Stimulated activated CD4-positive, alpha-beta T cell treated with anti-CD3 and anti-CD28 coated beads, Interleukin-15, amount 100 ng/mL, for 24 hours (primary cell): ENCODE measurements around the gene PSAT1.
A peak's percentile ranks its signal among the peaks of the same experiment; 100 is the strongest.
"Not testable (repeated sequence)": the region's sequence is repeated elsewhere in the genome, so short reads cannot be mapped to it uniquely, and the experiment has no call there.

Source experiments
- DNase-seq: peaks from one replicate; pipeline ENCODE4 v3.0.0-alpha.2; 2020

PSAT1 gene

DNA sequence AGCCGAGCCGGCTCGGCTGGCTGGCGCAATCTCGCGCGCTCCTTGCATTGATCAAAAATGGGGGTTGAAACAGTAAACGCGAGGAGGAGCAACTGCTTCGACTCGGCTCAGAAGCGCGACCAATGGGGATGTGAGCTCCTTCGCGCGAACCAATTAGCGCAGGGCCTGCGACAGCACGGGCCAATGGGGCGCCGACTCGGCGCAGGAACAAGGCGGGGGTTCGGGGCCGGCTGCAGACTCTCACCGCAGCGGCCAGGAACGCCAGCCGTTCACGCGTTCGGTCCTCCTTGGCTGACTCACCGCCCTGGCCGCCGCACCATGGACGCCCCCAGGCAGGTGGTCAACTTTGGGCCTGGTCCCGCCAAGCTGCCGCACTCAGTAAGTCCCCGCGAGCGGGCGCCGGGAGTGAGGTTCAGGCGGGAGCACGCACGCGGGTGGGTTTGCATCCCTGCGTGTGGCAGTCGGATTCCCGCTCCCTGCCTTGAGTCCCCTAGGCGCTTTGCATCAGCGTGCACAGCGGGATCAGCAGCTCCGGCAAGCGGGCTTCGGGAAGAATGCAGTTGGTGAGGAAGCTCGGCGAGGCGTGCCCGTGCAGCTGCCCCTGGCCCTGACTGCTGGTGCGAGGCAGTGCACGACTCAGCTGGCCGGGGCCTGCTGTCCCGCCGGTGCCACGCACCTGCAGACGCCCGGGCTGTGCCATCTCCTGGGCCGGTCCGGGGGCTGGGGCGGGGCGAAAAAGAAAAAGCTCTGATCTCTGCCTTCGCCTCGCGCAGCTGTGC, at the start of gene PSAT1:
Gene PSAT1 (plus strand): TSS at position 233 of the 779 bp plus-strand sequence. CDS start 86 bp downstream, at position 319.
- DNase-seq = peak; percentile 94

DNA sequence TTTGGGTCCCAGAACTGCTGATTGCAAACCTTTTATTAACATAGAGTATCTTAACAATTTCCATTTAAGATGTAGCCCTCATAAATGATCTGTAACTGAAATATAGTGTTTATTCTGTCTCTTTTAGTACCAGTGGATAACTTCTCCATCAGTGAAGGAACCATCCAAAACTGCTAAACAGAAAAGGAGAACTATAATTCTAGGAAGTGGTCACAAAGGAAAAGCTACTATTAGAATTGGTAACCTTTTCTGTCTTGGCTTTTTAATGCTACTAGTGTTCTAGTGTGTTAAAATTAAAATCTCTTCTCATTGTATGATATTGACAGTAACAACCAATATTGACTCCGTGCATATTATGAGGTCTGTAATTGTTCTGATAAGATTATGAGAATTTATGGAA, 48.3 kb upstream of the PSAT1 start:
- no peak for DNase-seq

DNA sequence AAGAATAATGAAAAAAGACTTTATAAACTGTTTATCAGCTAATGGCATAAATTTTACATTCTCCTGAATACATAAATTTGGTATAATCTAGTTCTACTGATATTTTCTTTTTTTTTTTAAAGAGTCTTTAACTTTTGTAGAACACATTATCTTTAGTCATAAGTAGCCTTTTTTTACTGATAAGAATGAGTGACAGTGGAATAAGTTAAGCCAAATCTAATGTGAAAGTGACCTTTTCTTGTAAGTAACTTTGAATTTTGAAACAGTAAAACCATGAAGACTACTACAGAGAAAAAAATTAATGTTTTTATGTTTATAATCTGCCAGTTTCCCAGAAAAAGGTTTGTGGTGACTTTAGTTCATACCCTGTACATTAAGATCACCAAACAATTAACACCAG, 47.4 kb upstream of the PSAT1 start:
- DNase-seq = no peak

DNA sequence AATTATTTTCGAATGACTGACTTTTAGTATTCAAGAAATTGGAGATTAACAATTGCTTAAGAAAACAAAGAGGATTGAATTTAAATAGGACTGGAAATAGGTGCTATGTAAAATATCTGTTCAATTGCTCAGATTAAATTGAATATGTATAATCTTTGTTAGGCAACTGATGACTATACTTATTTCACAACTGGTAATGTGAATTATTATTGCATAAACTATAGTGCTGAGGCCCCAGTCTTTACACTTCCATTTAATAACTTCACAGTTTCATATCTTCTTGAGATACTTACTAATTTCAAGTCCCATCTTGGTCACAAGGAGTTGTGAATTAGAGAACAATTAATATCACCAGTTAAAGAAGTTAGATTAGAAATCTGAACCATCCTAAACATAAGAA, 44.3 kb upstream of the PSAT1 start:
- no peak for DNase-seq

DNA sequence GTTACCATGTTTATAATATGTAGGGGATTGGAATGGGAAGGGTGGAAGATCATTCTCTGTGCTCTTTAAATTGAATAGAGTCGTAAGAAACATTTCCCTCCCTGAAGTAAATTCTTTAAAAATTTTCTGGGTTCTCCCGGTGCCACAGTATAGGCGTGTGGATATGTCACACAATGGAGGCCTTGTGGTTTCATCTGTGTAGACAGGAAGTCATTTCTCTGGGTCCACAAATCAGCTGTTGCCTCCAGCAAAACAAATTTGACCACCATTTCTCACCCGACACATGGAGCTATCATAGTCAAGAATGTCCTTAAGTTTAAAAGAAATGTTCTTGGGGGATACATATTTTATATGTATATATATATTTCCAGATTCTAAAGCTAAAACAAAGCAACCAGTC, 43.6 kb upstream of the PSAT1 start:
- DNase-seq = no peak

DNA sequence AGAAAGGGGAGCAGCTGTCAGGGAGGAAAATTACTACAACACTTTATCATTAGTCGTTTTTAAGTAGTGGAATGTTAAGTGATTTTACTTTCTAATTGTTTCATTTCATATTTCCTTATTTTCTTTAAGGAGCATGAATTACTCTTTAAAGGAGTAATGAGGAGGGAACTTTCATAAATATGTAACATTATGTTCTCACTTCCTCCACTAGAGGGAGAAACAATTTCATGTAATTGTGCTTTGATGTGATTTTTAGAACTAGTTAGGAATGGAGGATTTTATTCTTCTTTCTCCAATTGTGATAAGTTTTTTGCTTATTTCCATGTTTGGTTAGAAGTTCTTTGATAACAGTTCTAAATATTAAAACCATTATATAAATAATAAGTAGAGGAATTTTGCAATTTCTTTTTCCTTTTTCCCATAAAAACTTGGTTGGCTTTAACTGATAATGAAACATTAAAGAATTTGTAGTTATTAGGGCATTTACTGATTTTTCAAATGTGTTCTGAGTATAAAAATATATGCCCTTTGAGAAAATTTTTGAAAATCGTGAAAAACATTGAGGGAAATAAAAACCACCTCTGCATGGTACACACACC, 35.4 kb upstream of the PSAT1 start:
- no peak for DNase-seq

DNA sequence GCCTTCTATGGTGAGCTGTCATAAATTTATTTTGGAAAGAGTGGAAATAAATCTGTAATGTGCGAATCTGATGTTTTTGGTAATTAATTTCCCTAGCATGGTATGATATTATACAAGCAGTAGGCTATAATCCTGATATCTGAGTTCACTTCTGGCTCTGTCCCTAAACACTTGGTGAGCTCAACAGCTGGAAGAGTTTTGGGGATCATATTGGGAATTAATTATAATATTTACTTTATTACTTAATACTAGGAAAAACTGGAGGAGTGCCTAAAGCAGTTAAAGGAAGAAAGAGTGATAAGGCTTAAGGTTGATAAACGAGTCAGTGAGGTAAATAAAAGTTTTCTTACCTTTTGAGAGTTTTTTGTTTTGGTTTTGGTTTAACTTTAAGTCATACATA, 34.3 kb upstream of the PSAT1 start:
- DNase-seq = no peak

DNA sequence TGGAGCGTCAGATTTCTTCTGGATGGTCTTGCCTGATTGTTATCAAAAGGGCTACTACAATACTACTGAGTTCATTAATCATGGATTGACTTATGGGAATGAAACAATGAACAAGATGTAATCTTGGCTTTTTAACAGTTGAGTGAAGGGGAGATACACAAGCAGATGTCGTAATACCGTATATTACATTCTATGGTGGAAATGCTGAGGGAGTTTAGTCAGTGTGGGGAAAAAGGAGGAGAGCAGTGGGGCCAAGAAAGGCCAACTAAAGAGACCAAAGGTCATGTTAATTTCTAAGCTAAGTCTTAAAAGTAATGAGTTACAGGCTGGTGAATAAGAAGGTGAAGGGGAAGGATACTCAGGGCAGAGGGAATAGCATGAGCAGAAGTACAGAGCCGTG, 29.0 kb upstream of the PSAT1 start:
- DNase-seq = no peak

DNA sequence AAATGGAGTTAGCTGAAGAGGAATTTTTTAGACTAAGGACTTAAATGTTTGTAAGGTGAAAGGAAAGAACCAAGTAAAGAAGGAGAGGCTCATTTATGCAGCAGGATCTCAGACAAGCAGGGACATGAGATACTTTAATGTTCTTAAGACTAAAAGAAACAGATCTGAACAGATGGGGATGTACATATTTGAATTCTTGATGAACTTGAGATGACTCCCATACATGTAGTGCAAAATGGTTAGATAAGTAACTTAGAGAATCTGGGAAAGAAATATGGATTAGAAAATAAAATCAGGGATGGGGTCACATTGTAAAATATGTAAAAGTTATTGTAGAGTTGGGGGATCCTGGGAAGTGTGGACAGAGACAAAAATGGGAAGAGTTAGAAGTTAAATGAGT, 27.1 kb upstream of the PSAT1 start:
- no peak for DNase-seq

DNA sequence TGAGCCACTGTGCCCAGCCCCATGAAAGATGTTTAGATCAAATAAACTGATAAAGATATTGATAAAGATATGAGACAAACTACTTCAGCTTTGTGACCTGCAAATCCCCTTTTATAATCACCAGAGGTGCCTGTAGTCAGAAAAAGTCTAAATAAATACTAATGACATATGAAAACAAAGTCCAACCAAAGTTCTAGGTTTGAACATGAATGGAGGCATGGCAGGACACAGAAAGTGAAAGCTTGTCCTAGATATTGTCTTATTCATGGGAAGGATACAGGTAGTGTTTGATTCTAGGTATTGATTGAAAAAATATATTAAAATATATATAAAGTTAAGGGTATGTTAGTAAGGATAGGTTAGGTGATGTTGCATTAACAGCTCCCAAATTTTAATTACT, 24.6 kb upstream of the PSAT1 start:
- no peak for DNase-seq

DNA sequence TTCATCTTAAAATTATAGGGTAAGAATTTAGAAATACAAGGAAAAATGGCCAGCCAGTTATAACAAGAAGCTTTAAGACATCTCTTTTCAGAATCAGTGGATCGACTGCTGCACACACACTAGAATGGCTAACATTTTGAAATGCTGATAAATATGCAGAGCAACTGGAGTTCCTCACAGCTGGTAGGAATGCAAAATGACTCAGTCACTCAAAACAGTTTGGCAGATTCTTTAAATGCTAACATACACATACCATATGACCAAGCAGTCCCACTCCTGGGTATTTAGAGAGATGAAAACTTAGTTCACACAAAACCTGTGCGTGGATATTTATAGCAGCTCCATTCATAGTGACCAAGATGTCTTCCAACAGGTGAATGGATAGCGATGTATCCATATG, 23.2 kb upstream of the PSAT1 start:
- no peak for DNase-seq

DNA sequence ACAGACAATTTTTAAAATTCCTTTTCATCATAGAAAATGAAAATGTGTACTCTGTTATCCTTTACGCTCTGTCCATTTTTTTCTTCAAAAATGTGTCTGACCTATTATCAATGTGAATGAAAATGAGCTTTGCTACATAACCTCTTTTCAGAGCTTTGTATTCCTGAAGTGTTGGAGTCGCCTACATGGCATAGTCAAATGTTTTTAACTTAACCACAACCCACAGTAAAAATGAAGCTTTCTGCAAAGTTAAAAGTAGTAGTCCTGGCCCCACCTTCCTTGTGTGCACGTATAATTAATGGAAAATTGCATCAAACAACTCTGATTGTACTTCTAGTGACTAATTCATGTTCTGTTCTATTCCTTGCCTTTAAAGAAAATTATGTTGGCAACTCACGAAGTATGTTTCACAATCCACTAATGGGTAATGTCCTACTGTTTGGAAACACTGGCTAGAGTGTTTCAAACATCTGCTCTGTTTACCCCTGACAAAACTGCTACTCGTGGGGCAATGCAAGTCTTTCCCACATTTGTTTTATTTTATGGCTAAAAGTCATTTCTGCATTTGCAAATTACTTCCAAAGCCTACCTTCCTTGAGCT, 18.6 kb upstream of the PSAT1 start:
- DNase-seq = no peak

DNA sequence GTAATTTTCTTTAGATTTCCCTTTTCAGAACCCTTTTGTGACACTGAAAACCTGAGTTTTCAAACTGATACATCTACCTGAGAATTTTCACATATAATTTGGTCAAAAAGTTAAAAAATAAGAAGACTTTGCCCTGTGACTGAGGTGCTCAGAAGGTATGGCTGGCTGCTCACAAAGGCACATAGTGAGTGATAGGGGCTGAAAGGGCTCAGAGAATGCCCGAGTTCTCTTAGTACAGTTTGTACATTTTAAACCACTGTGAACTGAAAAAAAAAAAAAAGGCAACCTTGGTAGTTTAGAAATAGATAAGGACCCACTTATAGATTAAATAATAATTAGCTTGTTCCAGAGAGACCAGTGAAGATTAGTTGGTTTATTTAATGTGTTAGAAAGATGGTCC, 18.1 kb upstream of the PSAT1 start:
- DNase-seq = no peak

DNA sequence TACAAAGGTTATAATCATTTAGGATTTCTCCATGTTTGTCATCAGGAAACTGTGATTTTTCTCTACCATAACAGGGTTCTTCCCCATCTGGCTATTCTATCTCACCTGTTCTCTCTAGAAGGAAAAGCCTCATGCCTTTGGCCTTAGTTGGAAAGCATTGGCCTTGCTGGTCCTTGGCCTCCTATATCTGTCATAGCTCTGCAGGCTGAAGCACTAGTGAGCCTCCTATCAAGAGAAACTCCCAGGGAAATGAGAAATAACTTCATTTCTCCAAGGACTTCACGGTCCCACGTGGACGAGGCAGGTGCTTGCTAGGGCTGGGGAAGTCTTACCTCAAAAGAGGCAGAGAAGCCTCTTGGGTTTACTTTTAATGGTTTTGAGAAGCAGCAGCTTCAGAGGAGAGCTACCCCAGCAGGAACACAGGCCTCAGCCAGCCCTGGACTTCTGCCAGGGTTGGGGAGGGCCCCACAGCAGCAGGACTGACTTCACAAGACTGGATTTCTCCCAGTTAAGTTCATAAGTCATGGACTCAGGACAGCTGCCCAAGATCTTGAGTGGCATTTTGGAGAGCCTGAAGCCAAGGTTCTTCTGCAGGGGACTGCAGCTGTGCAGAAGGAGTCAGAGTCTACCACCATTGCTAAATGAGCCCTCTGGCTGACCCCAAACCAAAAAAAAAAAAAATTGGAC, 15.8 kb upstream of the PSAT1 start:
- no peak for DNase-seq

DNA sequence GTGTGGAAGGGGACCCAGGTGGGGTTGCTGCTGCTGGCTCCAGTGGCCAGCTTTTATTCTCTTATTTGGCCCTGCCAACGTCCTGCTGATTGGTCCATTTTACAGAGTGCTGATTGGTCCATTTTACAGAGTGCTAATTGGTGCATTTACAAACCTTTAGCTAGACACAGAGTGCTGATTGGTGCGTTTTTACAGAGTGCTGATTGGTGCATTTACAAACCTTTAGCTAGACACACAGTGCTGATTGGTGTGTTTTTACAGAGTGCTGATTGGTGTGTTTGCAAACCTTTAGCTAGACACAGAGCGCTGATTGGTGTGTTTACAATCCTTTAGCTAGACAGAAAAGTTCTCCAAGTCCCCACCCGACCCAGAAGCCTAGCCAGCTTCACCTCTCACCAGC, 12.7 kb upstream of the PSAT1 start:
- DNase-seq = not testable (repeated sequence)

DNA sequence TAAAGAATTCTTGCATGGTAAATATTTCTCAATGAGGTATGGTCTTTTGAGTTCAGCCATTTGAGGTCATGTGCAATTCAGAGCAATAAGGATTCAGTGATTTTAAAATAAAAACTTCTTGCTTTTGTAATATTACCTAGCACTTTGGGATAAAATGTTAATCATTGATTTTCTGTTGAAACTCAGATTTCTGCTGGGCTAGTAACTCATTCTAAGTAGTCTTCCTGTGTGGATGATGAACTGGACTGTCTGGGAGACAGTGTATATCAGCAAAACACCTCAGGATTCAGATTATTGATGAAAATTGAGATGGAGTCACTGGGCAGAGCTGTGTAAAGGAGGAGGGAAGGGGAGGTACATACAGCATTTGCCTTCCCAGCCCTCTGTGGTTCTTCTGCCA, 10.8 kb upstream of the PSAT1 start:
- DNase-seq = no peak

DNA sequence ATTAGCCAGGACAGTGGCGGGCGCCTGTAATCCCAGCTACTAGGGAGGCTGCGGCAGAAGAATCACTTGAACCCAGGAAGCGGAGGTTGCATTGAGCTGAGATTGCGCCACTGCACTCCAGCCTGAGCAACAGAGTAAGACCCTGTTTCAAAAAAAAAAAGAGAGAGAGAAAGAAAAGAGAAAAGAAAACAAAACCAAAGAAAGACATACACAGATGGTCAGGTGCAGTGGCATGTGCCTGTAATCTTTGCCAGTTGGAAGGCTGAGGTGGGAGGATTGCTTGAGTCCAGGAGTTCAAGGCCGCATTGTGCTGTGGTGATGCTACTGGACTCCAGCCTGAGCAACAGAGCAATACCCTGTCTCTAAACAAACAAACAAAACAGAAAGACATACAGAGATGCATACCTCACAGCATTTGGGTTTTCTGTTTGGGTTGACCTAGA, 10.0 kb upstream of the PSAT1 start:
- no peak for DNase-seq

DNA sequence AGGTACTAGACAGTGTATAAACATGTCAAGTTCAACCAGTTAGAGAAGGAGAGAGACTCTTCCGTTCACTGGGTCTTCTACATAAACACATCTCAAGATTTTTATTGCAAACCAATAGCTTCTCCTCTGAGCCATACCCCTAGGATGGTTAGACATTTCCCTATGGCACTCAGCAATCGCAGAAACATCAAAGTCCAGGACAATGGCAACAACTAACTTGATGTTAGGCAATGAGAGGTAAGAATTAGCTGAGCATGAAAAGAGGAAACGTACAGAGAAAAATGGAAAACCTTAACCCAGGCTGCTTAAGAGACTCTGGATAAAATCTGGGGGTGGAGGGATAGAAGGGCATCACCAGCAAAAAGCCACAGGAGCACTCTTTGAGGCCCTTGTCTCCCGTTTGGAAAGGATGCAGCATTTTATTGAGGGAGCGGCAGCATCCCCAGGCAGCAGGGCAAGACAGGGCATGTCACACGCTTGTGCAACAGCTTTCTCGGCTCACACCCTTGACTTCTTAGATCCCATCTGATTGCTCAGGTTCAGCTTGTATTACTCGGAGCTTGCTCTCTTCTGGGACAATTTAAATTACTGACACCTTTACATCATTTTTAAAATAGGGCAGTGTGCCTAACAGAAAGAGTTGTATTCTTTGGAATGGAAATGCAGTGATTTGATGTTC, 8.6 kb upstream of the PSAT1 start:
- DNase-seq = no peak

DNA sequence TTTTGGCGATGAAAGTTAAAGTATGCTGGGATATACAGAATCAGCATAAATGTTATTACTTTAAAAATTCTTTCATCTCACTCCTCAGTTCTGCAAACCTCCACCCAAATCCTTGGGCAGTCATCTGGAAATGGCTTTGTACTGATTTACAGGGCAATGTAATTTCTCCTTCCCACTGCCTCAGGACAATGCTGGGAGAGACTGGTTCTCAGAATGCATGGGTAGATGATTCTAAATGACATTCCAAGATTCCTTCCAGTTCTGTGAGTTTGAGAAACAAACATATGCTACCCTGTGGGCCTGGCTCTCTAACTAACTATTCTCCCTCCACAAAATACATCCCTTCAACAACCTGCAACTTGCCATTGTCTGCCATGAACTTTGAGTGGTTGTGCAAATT, 7.5 kb upstream of the PSAT1 start:
- DNase-seq = no peak

DNA sequence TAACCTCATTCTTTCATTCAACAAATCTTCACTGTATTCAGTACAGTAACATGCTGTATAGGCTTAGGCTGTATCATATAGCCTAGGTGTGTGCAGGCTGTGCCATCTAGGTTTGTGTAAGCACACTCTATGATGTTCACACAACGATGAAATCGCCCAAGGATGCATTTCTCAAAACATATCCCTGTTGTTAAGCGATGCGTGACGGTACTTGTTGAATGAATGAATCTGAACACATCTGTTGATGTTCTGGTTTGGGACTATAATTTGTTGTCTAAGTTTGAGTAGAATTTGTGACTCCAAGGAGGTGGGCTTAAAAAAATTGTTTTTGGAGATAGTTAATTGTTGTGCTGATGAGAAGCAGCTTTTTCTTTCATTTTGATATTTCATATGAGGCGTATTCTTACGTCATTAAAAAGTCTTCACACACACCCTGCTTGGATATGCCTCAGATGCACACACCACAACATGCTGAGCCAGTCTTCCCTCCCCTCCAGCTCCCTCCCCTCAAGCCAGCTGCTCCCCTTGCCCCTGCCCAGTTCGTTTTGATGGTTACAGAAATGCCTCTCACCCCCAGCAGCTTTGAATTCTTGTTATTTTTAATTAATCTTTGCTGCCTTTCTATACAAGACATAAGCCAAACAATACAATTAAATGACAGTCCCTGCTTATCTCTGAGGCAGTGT, 5.5 kb upstream of the PSAT1 start:
- DNase-seq = no peak

DNA sequence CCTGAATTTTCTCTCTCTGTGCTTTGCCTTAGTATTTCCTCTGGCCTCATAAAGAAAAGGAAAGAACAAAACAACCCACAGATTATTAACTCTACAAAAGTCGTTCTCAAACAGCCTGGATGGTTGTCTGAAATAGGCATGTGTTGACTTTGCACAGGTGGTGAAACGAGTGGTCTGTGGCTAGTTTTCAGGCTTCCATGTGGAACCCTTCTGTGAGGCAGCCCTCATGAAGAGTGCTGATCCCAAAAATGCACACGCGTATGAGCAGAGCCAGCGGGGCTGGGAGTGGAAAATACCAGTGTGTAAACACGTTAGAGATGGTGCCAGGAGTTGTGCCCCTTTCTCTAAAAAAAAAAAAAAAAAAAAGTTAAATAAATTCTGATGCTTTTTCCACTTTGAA, 4.9 kb upstream of the PSAT1 start:
- DNase-seq = no peak

DNA sequence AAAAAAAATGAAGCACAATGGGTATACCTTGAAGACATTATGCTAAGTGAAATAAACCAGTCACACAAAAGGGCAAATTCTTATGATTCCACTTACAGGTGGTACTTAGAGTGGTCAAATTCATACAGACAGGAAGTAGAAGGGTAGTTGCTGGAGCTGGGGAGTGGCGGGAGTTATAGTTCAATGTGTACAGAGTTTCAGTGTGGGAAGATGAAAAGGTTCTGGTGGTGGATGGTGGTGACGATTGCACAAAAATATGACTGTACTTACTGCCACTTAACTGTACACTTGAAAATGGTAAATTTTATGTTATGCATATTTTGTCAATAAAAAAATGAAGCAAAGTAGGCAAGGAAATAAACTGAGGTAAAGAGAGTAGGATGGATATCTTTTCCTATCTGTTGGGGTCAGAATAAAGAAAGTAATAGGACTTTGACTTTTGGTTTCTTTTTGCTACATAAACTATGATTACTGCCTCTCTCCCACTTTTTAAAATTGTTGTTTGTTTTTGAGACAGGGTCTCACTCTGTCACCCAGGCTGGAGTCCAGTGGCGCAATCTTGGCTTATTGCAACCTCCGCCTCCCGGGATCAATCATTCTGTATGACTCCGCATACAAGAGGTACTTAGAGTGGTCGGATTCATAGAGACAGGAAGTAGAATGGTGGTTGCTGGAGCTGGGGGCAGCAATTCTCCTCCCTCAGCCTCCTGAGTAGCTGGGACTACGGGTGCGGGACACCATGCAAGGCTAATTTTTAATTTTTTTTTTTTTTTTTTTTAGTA, 4.0 kb upstream of the PSAT1 start:
- DNase-seq = peak; percentile 35
